NCI-H187 treated with DMSO at 0.1 percent for 48 hours (cell line): Measurements from ENCODE around the gene PDLIM1.

Source experiments
- DNase-seq: peaks from one replicate; lab custom pipeline; 2025; lab: John Stamatoyannopoulos, UW

The PDLIM1 gene

DNA sequence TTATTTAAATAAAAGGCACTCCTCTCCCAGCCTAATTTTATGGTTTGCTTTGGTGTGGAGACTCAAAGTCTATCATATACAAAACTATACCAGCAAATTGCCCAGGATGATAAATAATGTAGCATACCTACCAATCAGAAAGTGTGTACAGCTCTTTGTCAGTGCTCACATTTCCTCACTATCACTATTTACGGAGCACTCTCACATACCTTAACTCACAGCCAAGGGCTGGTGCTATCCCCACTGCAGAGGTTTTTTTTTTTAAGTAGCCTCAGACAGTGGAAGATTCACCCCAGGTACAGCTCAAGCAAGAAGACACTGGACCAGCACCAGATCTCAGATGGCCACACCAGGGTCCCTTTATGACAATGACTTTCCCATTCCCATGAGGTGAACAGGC is 2.5 kb downstream of the PDLIM1 start:
- DNase-seq = no peak

DNA sequence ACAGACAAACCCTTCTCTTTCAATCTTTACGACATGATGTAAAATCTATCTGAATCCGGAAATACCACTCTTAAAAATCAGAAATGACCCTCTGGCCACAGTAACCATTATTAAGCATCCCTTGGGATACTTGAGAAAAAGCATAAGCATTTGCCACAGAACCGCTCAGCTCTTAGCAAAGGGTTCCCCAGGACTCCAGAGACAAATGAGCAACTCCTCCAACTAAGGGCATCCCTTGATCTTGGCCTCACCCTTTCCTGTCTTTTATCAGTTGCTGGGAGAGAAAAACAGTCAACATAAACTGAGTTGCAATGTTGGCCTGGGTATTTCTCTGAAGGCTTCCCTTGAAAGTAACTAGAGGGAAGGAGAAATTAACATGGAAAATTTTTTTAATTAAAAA is 3.5 kb downstream of the PDLIM1 start:
- DNase-seq = no peak

DNA sequence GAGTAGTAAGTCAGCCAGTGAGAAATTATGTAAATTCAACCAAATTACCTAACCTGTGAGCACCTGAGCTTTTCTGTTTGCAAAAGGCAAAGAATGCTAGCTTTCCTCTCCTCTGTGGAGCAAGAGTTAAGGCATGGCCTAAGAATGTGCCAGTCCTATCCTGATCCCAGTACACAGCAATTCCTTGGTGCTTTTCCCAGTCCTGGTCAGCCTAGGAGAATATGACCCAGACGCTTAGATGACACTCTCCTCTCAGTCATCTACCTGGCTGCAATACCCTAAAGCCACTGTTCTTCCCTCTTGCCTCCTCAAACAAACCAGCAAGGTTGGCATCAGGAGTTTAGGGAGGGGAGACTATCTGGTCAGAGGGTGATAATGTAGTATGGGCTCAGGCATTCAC is 4.1 kb downstream of the PDLIM1 start:
- no peak for DNase-seq

DNA sequence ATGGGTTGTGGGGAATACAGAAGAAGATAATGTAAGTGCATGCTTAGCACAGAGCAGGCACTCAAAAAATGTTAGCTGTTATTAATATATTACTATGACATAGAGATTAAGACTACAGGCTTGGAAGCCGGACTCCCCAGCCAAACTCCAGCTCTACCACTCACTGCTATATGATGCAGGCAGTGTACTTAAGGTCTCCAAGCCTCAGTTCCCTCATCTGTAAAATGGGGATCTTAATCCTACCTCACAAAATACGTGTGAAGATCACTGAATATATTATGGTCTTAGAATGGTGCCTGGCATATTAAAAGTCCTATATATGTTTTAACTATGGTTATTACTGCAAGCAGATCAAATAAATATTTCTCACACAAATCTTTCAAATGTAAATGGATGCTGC is 5.2 kb downstream of the PDLIM1 start:
- no peak for DNase-seq

DNA sequence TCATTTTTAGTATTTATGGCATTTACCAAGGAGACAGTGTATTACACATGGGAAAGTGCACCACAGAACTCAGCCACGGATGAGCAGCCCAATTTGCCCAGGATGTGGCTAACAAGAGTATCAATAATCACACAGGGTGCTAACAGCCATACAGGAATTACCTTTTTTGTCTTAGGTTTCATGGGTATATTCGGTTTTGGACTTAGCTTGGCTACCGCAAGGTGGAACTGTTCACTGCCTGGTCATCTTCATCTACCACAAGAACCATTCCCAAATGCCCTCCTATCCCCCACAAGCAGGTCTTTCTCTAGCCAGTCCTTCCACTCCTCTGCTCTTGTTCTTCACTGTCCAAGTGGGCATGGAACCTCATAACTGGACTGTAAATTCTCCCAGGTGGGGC is 6.0 kb downstream of the PDLIM1 start:
- no peak for DNase-seq

DNA sequence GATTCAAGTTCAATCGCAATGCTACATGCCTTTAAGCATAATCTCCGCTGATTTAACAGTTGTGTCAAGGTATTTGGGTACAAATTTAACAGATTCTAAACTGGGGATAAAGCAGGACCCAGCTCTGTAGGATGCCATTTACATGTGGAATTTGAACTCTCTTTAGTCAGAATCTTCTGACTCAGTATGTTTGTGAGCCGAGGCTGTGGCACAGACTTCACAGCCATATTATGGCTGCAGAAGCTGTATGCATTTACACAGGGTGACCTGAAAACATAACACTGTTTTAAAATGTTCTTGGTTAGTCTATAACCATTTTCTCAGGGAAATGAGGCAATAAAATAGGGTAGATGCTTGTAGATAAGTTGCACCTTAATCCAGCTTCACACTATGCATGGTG is 8.7 kb downstream of the PDLIM1 start:
- DNase-seq = no peak

DNA sequence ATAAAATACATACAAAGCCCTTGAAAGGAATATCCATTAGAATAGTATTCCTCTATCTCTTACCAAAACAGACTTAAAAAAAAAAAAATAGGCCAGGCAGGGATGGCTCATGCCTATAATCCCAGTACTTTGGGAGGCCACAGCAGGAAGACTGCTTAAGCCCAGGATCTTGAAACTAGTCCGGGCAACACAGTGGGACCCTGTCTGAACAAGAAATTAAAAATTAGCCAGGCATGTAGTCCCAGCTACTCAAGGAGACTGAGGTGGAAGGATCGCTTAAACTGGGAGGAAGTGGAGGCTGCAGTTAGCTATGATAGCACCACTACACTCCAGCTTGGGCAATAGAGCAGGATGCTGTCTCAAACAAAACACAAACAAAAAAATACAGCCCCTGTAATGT is 9.6 kb downstream of the PDLIM1 start:
- no peak for DNase-seq

DNA sequence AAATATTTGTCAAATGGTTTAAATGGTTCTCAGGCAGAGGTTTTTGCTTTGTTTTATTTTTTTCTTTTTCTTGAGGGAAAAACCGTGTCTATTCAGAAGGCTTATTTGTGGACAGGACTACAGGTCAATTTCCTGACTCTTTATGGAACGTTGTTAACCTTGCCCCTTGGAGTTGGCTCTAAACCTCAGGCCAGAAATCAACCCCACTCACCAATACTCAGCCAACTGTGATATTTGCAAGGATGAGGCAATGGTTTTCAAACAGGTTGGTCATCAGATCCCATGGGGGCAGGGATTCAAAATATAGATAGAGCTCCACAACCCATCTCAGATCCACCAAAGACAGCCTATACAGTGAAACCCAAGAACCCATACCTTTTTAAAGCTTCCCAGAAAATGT is 10.2 kb downstream of the PDLIM1 start:
- DNase-seq = no peak

DNA sequence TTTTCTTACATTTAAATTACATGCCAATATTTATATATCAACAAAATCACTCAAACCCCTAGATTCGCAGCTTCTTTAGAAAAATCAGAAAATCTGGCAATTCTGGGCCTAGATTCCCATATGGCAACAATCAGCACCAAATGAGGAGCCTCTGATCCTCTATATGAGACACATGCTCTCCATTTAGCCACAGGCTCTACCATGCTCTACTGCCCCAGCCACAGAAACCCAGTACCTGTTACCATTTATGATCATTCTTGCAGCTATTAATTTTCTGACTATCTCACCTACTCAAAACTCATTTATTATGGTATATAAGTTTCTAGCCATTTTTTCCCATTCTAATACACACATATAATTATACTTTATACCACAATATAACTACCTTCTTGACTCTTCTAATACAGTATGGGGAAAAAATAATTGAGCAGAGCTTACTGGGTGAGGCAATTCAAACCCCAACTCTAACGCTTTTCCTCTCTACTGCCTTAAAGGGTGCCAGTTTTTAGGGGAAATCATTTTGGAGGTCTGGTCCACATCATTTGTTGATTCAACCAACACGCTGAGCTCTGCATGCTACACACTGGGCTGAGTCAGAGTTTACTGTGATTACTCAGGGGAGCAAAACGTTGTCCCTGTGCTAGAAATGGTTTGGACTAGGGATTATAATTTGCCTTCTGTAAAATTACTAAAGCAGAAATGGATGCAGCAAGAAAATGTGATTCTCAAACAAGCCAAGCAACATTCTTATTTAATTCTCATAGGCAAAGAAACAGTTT is 11.6 kb downstream of the PDLIM1 start:
- DNase-seq = no peak

DNA sequence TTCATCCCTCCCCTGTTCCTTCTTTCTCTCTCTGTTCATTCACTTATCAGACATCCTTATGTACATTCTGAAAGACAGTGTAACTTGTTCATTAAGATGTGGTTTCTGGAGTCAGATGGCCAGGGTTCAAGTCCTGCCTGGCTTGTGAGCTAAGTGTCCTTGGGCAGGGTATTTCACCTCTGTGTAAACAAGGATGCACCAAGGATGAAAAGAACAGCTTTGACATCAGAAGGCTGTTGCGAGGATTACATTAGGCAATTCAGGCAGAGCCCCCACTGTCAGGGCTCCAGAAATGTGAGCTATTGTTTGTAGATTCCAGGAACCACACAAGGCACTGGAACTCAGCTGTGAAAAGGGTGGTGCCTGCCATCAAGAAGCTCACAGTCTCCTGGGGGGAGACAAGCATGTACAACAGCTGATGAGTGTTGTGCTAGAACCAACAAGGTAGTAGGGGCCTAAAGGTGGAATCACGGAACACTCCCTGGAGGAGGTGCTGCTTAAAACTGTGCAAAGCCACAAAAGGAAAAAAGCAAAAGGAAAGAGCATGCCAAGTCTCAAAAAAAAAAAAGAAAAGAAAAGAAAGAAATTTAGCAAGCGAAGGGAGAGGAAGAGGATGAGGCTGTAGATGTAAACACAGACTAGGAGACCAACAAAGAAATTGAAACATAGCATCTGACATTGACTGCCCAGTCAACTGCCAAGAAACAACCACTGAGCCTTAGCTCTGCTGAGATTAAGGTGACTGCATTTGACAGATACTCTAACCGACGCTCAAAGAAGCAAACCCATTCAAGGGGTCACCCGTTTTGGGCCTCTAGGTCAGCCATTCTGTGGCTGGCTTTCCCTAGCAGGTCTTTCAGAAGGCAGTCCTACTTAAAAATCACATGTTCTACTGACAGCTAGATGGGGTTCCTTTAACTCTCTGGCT is 12.5 kb downstream of the PDLIM1 start:
- no peak for DNase-seq

DNA sequence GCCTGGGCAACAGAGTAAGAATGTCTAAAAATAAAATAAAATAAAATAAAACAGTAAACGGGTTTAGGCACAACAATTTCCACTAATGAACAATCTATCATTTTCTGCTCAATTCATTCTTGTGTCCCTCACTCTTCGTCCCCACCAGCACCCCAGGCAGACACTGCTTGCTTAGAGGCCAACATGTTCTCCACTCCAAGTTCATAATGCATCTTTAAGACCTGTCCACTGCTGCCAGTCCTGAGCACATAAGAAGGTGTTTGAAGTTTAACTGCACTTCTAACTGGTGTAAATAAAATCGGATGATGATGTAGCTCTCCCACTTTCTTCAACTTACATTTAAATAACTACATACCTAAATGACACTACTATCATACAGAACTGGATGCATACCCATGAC is 13.2 kb downstream of the PDLIM1 start:
- DNase-seq = no peak

DNA sequence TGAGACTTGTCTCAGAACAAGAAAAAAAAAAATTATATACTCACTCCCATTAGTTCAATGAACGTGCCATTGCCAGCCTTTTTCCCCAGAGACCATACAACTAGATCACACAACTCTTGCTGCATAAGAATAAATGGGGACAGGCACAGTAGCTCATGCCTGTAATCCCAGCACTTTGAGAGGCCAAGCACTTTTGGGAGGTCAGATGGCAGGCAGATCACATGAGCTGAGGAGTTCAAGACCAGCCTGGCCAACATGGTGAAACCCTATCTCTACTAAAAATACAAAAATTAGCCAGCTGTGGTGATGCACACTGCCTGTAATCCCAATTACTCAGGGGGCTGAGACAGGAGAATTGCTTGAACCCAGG is 13.6 kb downstream of the PDLIM1 start:
- DNase-seq = no peak

DNA sequence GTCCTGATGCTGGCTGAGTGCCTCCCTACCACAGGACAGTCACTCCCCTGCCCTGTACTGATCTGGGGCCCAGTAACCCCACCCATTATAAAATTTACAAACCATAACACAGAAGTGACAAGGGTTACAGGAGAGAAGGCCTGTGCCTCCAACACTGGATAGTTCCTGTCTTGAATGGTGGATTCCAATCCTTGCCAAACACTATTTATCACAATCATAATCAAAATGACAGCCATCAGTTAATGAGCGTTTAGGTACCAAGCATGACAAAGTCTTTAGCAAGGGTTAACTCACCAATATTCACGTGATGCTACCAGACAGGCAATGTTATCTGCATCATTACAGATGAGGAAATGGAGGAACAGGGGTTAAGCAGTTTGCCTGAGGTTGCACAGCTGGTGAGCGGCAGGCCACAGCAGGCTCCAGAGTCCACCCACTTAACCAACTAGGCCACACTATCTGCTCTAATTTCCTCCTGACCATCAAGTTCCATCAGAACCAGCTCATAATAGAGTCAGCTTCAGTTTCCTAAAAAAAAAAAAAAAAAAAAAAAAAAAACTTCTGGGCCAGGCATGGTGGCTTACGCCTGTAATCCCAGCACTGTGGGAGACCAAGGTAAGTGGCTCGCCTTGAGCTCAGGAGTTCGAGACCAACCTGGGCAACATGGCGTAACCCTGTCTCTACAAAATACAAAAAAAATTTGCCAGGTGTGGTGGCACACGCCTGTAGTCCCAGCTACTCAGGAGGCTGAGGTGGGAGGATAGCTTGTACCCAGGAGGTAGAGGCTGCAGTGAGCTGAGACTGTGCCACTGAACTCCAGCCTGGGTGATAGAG is 14.2 kb downstream of the PDLIM1 start:
- no peak for DNase-seq

DNA sequence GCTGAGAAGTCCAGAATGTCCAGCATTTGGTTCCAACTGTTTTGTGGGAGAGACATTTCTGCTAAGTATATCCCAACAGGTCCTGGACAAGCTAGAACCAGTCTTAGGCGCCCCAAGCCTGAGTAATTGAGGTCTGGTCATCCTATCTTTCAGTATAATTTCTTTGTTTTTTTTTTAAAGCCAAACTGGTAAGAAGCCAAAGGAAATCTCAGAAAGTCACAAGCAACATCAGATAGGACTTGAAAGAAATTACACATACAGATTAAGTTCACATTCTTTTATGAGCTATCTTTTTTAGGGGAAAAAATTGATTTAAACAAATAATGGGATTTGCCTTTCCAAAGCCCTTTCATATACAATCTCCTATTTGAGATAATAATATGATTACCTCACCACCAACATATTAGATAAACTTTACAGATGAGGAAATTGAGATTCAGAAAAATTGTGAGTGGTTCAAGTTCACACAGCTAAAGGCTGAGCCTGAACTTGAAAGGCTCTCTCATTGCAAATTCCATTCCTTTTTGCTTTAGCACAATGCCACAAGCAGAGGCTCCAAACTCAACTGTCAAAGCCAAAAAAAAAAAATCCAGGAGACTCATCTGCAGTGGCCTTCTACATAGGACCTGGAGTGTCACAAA is 15.0 kb downstream of the PDLIM1 start:
- no peak for DNase-seq

DNA sequence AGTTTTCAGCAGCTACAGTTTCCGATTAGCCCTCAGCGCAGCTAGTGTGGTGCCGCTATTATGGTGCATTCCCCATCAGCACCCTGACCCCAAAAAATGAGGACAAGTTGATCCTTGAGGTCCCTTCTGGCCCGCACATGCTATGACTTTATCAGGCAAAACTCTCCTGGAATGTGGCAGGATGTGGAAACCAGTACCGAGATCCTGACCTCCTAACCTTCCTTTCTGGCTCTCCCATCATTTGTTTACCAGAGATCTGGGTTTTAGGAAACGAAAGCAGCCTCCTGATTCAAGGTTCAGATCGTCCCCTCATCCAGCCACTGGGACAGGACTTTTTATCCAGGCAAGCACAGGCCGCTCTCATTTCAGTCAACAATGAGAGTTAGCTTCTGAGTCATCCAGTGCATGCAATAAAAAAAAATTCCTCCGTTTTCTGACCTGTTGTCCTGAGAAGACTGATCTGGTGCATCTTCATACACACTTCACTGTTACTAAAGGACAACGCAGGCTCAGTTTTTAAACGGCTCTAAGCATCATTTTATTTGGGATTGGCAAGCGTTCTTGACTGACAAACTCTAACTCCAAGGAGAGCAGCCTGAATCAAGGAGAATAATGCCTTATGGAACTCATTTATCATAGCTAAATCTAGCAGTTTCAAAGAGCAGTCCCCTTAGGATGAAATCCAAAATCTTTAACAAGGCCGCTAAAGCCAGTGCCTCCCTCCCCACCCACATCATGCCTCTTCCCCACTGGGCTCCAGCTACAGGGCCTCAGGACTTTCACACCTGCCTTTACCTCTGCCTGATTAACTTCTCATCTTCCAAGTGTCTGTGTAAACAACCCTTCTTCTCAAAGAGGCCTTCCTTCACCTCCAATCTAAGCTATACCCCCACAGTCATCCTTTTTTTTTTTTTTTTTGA is 17.1 kb downstream of the PDLIM1 start:
- DNase-seq = no peak

DNA sequence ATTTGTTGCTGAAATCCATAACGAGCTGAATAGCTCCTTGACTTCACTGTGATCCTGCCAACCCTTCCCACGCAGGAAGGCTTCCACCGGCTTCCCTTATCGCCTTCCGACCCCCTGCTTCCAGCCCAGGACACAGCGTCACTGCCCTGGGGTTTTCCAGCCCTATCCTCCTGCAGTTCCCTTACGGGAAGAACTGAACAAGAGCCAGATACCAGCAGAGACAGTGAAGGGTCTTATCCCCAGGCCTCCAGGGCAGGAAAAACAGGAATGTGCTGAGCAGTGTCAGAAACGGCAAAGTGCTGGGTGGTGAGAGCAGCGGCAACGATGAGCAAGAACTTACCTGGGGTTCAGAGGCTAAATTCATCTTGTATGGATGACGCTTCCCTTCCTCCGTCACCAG is 22.4 kb downstream of the PDLIM1 start:
- no peak for DNase-seq

DNA sequence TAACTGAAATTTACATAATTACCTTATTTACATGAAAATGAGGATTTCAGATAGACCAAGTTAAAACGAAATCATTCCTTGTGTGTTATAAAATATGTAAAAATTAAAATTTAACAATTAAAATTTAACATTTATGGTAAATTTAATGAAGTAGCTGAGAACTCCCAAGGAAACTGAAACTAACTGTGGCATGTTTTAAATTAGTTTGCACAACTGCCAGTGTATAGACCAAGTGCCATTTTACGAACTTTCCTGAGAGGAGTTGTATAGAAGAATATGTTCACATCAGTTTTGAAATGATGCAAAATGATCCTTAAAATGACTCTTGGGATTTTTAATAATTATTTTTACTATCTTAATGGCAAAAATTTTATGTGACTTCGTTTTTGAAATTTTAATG is 23.6 kb downstream of the PDLIM1 start:
- DNase-seq = no peak

DNA sequence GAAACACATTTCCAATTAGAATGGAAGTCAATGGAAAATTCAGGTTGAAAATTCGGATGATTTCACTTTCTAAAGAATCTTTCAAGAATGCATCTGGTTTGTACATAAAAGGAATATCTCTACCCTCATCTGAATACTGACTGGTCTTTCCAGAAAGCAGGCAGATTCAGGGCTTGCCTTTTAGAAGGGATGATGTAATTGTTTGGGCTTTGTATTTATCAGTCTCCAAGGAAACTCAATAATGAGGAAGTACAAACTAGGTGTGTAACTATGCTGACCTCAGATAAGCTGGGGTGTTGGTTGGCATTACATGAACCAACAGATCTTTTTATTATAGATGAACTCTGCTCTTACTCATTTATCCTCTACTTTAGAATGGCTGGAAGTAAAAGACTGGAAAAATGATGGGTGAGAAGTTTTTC is 24.1 kb downstream of the PDLIM1 start:
- no peak for DNase-seq

DNA sequence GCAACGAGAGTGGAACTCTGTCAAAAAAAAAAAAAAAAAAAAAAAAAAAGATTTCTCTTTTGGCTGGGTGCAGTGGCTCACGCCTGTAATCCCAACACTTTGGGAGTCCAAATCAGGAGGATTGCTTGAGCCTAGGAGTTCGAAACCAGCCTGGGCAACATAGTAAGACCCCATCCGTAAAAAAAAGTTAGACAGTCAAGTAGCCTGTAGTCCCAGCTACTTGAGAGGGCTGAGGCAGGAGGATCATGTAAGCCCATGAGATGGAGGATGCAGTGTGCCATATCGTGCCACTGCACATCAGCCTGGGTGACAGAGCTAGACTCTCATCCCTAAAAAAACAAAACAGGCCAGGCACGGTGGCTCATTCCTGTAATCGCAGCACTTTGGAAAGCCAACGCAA is 25.2 kb downstream of the PDLIM1 start:
- DNase-seq = no peak

DNA sequence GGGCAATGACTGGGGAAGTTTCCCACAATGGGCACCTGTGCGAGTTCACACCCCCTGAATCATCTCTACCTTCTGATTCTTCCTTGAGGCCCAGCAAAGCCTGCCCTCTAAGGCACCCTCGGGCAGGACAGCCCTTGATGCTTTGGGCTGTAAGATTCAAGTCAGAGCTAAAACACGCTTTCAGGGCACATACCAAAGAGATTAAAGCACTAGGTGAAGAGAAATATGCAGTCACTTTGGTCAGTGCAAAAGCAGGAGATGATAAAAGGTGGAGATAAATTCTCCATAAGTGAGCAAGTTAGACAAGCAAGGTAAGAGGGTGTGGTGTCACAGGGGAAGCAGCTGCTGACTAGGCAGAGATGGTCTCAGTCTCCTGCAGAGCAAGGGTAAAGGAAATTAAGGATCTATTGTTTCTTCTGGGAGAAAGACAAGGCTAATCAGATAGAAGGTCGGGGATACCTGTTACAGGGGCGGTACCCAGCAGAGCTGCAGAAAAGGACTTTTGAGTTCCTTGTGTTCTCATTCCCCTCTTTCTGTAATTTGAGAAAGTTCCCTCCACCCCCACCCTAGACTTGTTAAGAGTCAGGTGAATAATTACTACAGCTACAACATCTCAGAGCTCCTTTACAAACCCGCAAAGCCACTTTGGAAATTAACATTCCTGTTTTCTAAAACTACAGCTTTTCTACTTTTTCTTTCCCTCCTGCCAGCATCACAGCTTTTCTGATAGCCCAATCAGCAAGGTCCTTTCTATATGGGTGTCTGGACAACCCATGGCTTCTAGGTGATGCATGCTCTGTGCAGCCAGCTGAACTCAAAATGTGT is 26.4 kb downstream of the PDLIM1 start:
- DNase-seq = no peak
